Measurements from ENCODE around the gene RAB3IP.

The RAB3IP gene

GRCh38 chr12:69738351-69739286 is at the start of gene RAB3IP:
RAB3IP (plus strand) TSS chr12:69738860; CDS start chr12:69755409, 16,549 bp downstream.
- peak; percentile 86 for DNase-seq (ENCODE audit: low read depth)

- DNase-seq (ENCODE audit: low read depth): no peak
Observed at GRCh38 chr12:69689638-69690037, 49.0 kb upstream of the RAB3IP start.

- no peak for DNase-seq (ENCODE audit: low read depth)
Observed at GRCh38 chr12:69694123-69694522, 44.5 kb upstream of the RAB3IP start.

GRCh38 chr12:69698054-69698453 is 40.6 kb upstream of the RAB3IP start:
- DNase-seq (ENCODE audit: low read depth): no peak

GRCh38 chr12:69698769-69699540 is 39.7 kb upstream of the RAB3IP start, which contains the start of gene BEST3:
BEST3 (minus strand) TSS chr12:69699303; CDS start chr12:69697798, 1,505 bp downstream.
- DNase-seq (ENCODE audit: low read depth): no peak

- no peak for DNase-seq (ENCODE audit: low read depth)
Observed at GRCh38 chr12:69701826-69702225, 36.8 kb upstream of the RAB3IP start.

- DNase-seq (ENCODE audit: low read depth): no peak
Observed at GRCh38 chr12:69703146-69703642, 35.5 kb upstream of the RAB3IP start.

- no peak for DNase-seq (ENCODE audit: low read depth)
Observed at GRCh38 chr12:69704357-69704756, 34.3 kb upstream of the RAB3IP start.

- DNase-seq (ENCODE audit: low read depth): no peak
Observed at GRCh38 chr12:69708649-69709048, 30.0 kb upstream of the RAB3IP start.

- DNase-seq (ENCODE audit: low read depth): no peak
Observed at GRCh38 chr12:69712826-69713225, 25.8 kb upstream of the RAB3IP start.

- DNase-seq (ENCODE audit: low read depth): no peak
Observed at GRCh38 chr12:69714542-69714941, 24.1 kb upstream of the RAB3IP start.

GRCh38 chr12:69719336-69720316 is 19.0 kb upstream of the RAB3IP start:
- no peak for DNase-seq (ENCODE audit: low read depth)

GRCh38 chr12:69720750-69721149 is 17.9 kb upstream of the RAB3IP start:
- no peak for DNase-seq (ENCODE audit: low read depth)

- DNase-seq (ENCODE audit: low read depth): no peak
Observed at GRCh38 chr12:69726922-69727321, 11.7 kb upstream of the RAB3IP start.

GRCh38 chr12:69732088-69732487 is 6.6 kb upstream of the RAB3IP start:
- no peak for DNase-seq (ENCODE audit: low read depth)

- DNase-seq (ENCODE audit: low read depth): no peak
Observed at GRCh38 chr12:69733638-69734037, 5.0 kb upstream of the RAB3IP start.

- DNase-seq (ENCODE audit: low read depth): peak; percentile 11
Observed at GRCh38 chr12:69739287-69740191, 879 bp downstream of the RAB3IP start.

GRCh38 chr12:69744109-69744508 is 5.4 kb downstream of the RAB3IP start:
- DNase-seq (ENCODE audit: low read depth): no peak

GRCh38 chr12:69751476-69751875 is 12.8 kb downstream of the RAB3IP start:
- no peak for DNase-seq (ENCODE audit: low read depth)

GRCh38 chr12:69755302-69755701 is 16.6 kb downstream of the RAB3IP start:
- no peak for DNase-seq (ENCODE audit: low read depth)
